IMR-90 (cell line): ENCODE data around the gene NWD2. TPM values are rescaled to one million over a fixed set of nuclear protein-coding genes. Genes with fewer than 3 reads are reported as not detected.

Source experiments
- ATAC-seq: fragments of 200-7000 bp; cut with Tn5 transposase; 2 replicates; pipeline ENCODE4 v1.9.1; 2020; ENCODE audit warnings: low read depth, mild to moderate bottlenecking, moderate library complexity
- BruUV-seq: library from RNA; stranded (reverse); fragments of 400-500 nt; replicated peaks from 2 replicates; lab custom pipeline; 2021; lab: Mats Ljungman, UMichigan
- CTCF ChIA-PET: fragments of 300-600 bp; formaldehyde crosslinking; extraction: SDS; loops from one replicate; lab custom pipeline; 2021; ENCODE audit warnings: antibody characterized with exemption; lab: Yijun Ruan, JAX
- POLR2A ChIA-PET: fragments of 300-600 bp; sonication (Branson Sonifier 250); formaldehyde crosslinking; loops from one replicate; lab custom pipeline; 2022; ENCODE audit warnings: antibody characterized with exemption; ENCODE audit not compliant: unreplicated experiment; lab: Charles Lee
- DNase-seq: peaks from one replicate; pipeline ENCODE4 v3.0.0; 2013
- H2AFZ ChIP-seq: replicated peaks from 2 replicates; pipeline ENCODE3; 2013; ENCODE audit warnings: low read length, mild to moderate bottlenecking; ENCODE audit not compliant: poor library complexity
- H2AK5ac ChIP-seq: 2 replicates; pipeline ENCODE4 v1.6.1; 2013; ENCODE audit warnings: low read depth, low read length, inconsistent platforms
- H2AK9ac ChIP-seq: replicated peaks from 2 replicates; pipeline ENCODE3; 2013; ENCODE audit warnings: mild to moderate bottlenecking, low read depth, low read length, moderate library complexity; ENCODE audit not compliant: poor library complexity
- H2BK120ac ChIP-seq: 2 replicates; pipeline ENCODE4 v1.6.1; 2013; ENCODE audit warnings: low read depth, low read length, inconsistent platforms
- H2BK15ac ChIP-seq: 3 replicates; pipeline ENCODE4 v1.6.1; 2013; ENCODE audit warnings: low read depth, low read length, inconsistent platforms
- H2BK20ac ChIP-seq: 2 replicates; pipeline ENCODE4 v1.6.1; 2013; ENCODE audit warnings: low read depth, mild to moderate bottlenecking, inconsistent platforms, low read length, moderate library complexity
- H2BK5ac ChIP-seq: 2 replicates; pipeline ENCODE4 v1.6.1; 2013; ENCODE audit warnings: mild to moderate bottlenecking, low read depth, low read length, inconsistent platforms; ENCODE audit not compliant: poor library complexity, severe bottlenecking
- H3K14ac ChIP-seq: replicated peaks from 2 replicates; pipeline ENCODE4 v1.6.1; 2013; ENCODE audit warnings: low read depth, low read length, inconsistent platforms
- H3K18ac ChIP-seq: 2 replicates; pipeline ENCODE4 v1.6.1; 2013; ENCODE audit warnings: low read depth, low read length, control low read depth
- H3K23ac ChIP-seq: 2 replicates; pipeline ENCODE4 v1.6.1; 2013; ENCODE audit warnings: low read depth, low read length, inconsistent platforms
- H3K27ac ChIP-seq: 2 replicates; pipeline ENCODE4 v1.5.1; 2013; ENCODE audit warnings: mild to moderate bottlenecking, control low read depth, low read length; ENCODE audit not compliant: insufficient read depth
- H3K27me3 ChIP-seq: 2 replicates; pipeline ENCODE4 v1.6.1; 2013; ENCODE audit warnings: low read length; ENCODE audit not compliant: control insufficient read depth, insufficient read depth
- H3K36me3 ChIP-seq: 2 replicates; pipeline ENCODE4 v1.6.1; 2013; ENCODE audit warnings: low read length, mixed read lengths; ENCODE audit not compliant: control insufficient read depth, insufficient read depth
- H3K4ac ChIP-seq: 2 replicates; pipeline ENCODE4 v1.6.1; 2013; ENCODE audit warnings: low read depth, low read length, inconsistent platforms
- H3K4me1 ChIP-seq: 2 replicates; pipeline ENCODE4 v1.6.1; 2013; ENCODE audit warnings: low read length, mixed read lengths; ENCODE audit not compliant: control insufficient read depth, insufficient read depth
- H3K4me2 ChIP-seq: 2 replicates; pipeline ENCODE4 v1.6.1; 2013; ENCODE audit warnings: low read depth, mild to moderate bottlenecking, control low read depth, low read length, moderate library complexity
- H3K4me3 ChIP-seq: 2 replicates; pipeline ENCODE4 v1.5.1; 2013; ENCODE audit warnings: low read depth, mild to moderate bottlenecking, control low read depth, low read length, moderate library complexity; ENCODE audit not compliant: insufficient read depth
- H3K56ac ChIP-seq: 2 replicates; pipeline ENCODE4 v1.6.1; 2013; ENCODE audit warnings: low read length, inconsistent platforms; ENCODE audit not compliant: insufficient read depth; ENCODE audit errors: extremely low read depth
- H3K79me1 ChIP-seq, 2 experiments: 2 replicates each; pipeline ENCODE4 v1.6.1; 2013; ENCODE audit warnings: low read length in 2 of 2, inconsistent platforms in 1 of 2, low read depth in 1 of 2
- H3K9ac ChIP-seq: 2 replicates; pipeline ENCODE4 v1.6.1; 2013; ENCODE audit warnings: low read depth, low read length, control low read depth
- H3K9me1 ChIP-seq: 2 replicates; pipeline ENCODE4 v1.6.1; 2013; ENCODE audit warnings: low read length, inconsistent platforms; ENCODE audit not compliant: insufficient read depth
- H3K9me3 ChIP-seq: 2 replicates; pipeline ENCODE4 v1.6.1; 2013; ENCODE audit warnings: low read length; ENCODE audit not compliant: control insufficient read depth, insufficient read depth
- H4K20me1 ChIP-seq: 2 replicates; pipeline ENCODE4 v1.6.1; 2013; ENCODE audit warnings: low read length, inconsistent platforms; ENCODE audit not compliant: insufficient read depth
- H4K5ac ChIP-seq: 2 replicates; pipeline ENCODE4 v1.6.1; 2013; ENCODE audit warnings: mild to moderate bottlenecking, low read depth, low read length, control low read depth
- H4K8ac ChIP-seq, 2 experiments: 2 replicates each; pipeline ENCODE4 v1.6.1; 2013; ENCODE audit warnings: low read depth in 2 of 2, low read length in 2 of 2, control low read depth in 1 of 2, inconsistent platforms in 1 of 2
- H4K91ac ChIP-seq: 2 replicates; pipeline ENCODE4 v1.6.1; 2013; ENCODE audit warnings: low read depth, low read length, inconsistent platforms; ENCODE audit not compliant: insufficient read depth
- BHLHE40 ChIP-seq: fragments of 150-350 bp; IDR thresholded peaks from 2 replicates; pipeline ENCODE4 v1.6.1; 2016; ENCODE audit warnings: mild to moderate bottlenecking, low read depth, low read length
- CHD1 ChIP-seq: IDR thresholded peaks from 2 replicates; pipeline ENCODE4 v1.6.1; 2012; ENCODE audit warnings: low read depth, low read length, improper control_type of control experiment
- FOS ChIP-seq: fragments of 150-350 bp; IDR thresholded peaks from 2 replicates; pipeline ENCODE4 v1.6.1; 2016; ENCODE audit warnings: low read depth, low read length
- MAFK ChIP-seq: IDR thresholded peaks from 2 replicates; pipeline ENCODE4 v1.6.1; 2012; ENCODE audit warnings: low read depth, low read length, improper control_type of control experiment
- MAZ ChIP-seq: IDR thresholded peaks from 2 replicates; pipeline ENCODE4 v1.6.1; 2012; ENCODE audit warnings: low read depth, mild to moderate bottlenecking, low read length, improper control_type of control experiment, moderate library complexity, borderline replicate concordance
- MXI1 ChIP-seq: IDR thresholded peaks from 2 replicates; pipeline ENCODE4 v1.6.1; 2012; ENCODE audit warnings: low read depth, mild to moderate bottlenecking, low read length, moderate library complexity, borderline replicate concordance
- NFE2L2 ChIP-seq: fragments of 150-350 bp; IDR thresholded peaks from 2 replicates; pipeline ENCODE4 v1.6.1; 2016; ENCODE audit warnings: low read depth, mild to moderate bottlenecking, low read length
- POLR2A ChIP-seq: IDR thresholded peaks from 2 replicates; pipeline ENCODE4 v1.6.1; 2012; ENCODE audit warnings: mild to moderate bottlenecking, low read depth, low read length
- RAD21 ChIP-seq: IDR thresholded peaks from 2 replicates; pipeline ENCODE4 v1.6.1; 2012; ENCODE audit warnings: low read length, improper control_type of control experiment
- RCOR1 ChIP-seq: IDR thresholded peaks from 2 replicates; pipeline ENCODE4 v1.6.1; 2012; ENCODE audit warnings: mild to moderate bottlenecking, low read length, improper control_type of control experiment; ENCODE audit not compliant: insufficient replicate concordance
- SMC3 ChIP-seq: fragments of 150-350 bp; IDR thresholded peaks from 2 replicates; pipeline ENCODE4 v1.6.1; 2016; ENCODE audit warnings: low read depth, mild to moderate bottlenecking, antibody characterized with exemption, low read length, moderate library complexity
- WGBS, 2 experiments: methylation state at CpG; one replicate each; pipeline versions ENCODE4 v1.1.5 to v1.1.7; 2013; ENCODE audit warnings: missing lambda C conversion rate in 2 of 2; ENCODE audit not compliant: insufficient read length in 1 of 2; ENCODE audit errors: extremely low coverage in 2 of 2; 5-methylcytosine and 5-hydroxymethylcytosine counted together
- dilution Hi-C: fragments of 300-500 bp; cut with HindIII; formaldehyde crosslinking; loops from one replicate; pipeline ENCODE4 v1.14.3; 2018; ENCODE audit warnings: low sequenced_read_pairs; ENCODE audit not compliant: unreplicated experiment
- in situ Hi-C: fragments of 300-500 bp; cut with MboI; formaldehyde crosslinking; loops from 3 replicates; pipeline ENCODE4 v1.14.3; 2019; ENCODE audit warnings: low sequenced_read_pairs, inconsistent platforms, mixed read lengths
- intact Hi-C: fragments of 100-400 bp; cut with micrococcal nuclease; formaldehyde crosslinking; loops from 2 replicates; pipeline ENCODE4 v1.10.0; 2022
- polyA plus RNA-seq, 3 experiments: library from polyadenylated mRNA; depleted of rRNA; stranded (reverse); fragments of >200 nt; gene quantifications; 2 replicates each; pipeline ENCODE4 v1.2.3, GENCODE V29; 2012; ENCODE audit warnings: low replicate concordance in 1 of 3
- total RNA-seq: library from RNA; depleted of rRNA; stranded (reverse); fragments of >200 nt; gene quantifications from 2 replicates; pipeline ENCODE4 v1.2.3, GENCODE V29; 2012
- TF ChIP-seq, protein P1 (sequence below): fragments of 150-350 bp; IDR thresholded peaks from 2 replicates; pipeline ENCODE4 v1.6.1; 2016; ENCODE audit warnings: low read depth, mild to moderate bottlenecking, low read length, moderate library complexity, borderline replicate concordance
- TF ChIP-seq, protein P2 (sequence below): conservative IDR thresholded peaks from 2 replicates; pipeline ENCODE4 v1.5.1; 2012; ENCODE audit warnings: mild to moderate bottlenecking, low read depth, low read length, improper control_type of control experiment

NWD2 gene
- total and polyA plus RNA-seq, 2 of the 4 experiments (the other 2 are of a cell fraction) = not detected

DNA sequence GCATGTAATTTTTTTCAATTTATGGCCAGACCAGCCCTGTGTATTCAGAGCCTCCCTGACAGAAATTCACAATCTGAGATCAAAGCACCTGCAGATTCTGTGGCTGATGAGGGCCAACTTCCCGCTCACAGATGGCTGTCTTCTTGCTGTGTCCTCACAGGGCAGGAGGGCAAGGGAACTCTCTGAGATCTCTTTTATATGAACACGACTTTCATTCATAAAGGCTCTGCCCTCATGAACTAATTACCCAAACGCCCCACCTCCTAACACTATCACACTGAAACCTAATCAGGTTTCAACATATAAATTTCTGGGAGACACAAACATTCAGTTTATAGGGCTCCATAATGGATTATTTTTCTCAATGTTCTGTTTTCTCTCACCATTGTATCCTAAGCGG lies 192.6 kb downstream of the NWD2 start:
- Histone ChIP-seq H2BK15ac (no peak overlapping the region), H4K20me1 (no peaks in the 10 kb centered on the region), H3K18ac (no peak overlapping the region), H2AFZ (no peak overlapping the region), H2BK5ac (no peak overlapping the region), H3K4me3 (no peak overlapping the region), H4K5ac (no peak overlapping the region), H4K8ac (no peak overlapping the region), H2AK5ac (no peak overlapping the region), H3K9ac (no peak overlapping the region), H3K56ac (no peak overlapping the region), H3K27me3 (no peaks in the 10 kb centered on the region), H4K91ac (no peak overlapping the region), H3K4me1 (no peaks in the 10 kb centered on the region), H3K79me1 (no peaks in the 10 kb centered on the region), H3K23ac (no peak overlapping the region), H3K27ac (no peak overlapping the region), H3K4ac (no peak overlapping the region), H3K9me1 (no peaks in the 10 kb centered on the region), H3K36me3 (no peaks in the 10 kb centered on the region), H3K9me3 (no peaks in the 10 kb centered on the region), H2BK120ac (no peak overlapping the region), H2AK9ac (no peak overlapping the region), H2BK20ac (no peak overlapping the region), H3K4me2 (no peak overlapping the region), H3K14ac (no peak overlapping the region)
- ATAC-seq (no peak), DNase-seq (no peak)
- TF ChIP-seq MAFK (no peak), BHLHE40 (no peak), MAZ (no peak), FOS (no peak), MXI1 (no peak), NFE2L2 (no peak), RCOR1 (no peak), CHD1 (no peak), POLR2A (no peak), RAD21 (no peak), SMC3 (no peak)
- TF ChIP-seq, protein P1, sequence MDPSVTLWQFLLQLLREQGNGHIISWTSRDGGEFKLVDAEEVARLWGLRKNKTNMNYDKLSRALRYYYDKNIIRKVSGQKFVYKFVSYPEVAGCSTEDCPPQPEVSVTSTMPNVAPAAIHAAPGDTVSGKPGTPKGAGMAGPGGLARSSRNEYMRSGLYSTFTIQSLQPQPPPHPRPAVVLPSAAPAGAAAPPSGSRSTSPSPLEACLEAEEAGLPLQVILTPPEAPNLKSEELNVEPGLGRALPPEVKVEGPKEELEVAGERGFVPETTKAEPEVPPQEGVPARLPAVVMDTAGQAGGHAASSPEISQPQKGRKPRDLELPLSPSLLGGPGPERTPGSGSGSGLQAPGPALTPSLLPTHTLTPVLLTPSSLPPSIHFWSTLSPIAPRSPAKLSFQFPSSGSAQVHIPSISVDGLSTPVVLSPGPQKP = no peak
- TF ChIP-seq, protein P2, sequence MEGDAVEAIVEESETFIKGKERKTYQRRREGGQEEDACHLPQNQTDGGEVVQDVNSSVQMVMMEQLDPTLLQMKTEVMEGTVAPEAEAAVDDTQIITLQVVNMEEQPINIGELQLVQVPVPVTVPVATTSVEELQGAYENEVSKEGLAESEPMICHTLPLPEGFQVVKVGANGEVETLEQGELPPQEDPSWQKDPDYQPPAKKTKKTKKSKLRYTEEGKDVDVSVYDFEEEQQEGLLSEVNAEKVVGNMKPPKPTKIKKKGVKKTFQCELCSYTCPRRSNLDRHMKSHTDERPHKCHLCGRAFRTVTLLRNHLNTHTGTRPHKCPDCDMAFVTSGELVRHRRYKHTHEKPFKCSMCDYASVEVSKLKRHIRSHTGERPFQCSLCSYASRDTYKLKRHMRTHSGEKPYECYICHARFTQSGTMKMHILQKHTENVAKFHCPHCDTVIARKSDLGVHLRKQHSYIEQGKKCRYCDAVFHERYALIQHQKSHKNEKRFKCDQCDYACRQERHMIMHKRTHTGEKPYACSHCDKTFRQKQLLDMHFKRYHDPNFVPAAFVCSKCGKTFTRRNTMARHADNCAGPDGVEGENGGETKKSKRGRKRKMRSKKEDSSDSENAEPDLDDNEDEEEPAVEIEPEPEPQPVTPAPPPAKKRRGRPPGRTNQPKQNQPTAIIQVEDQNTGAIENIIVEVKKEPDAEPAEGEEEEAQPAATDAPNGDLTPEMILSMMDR = no peak
- intact Hi-C loops (no loop called here), dilution Hi-C loops (no loop called here), in situ Hi-C loops (no loop called here)
- CTCF ChIA-PET = no interaction called here
- BruUV-seq = no TSS peak
- POLR2A ChIA-PET = no interaction called here
- no CpG with 5 or more reads among the region's 4 CpGs for WGBS, 2 experiments
